ENCODE results near the gene MED6.

MED6 gene, protein sequence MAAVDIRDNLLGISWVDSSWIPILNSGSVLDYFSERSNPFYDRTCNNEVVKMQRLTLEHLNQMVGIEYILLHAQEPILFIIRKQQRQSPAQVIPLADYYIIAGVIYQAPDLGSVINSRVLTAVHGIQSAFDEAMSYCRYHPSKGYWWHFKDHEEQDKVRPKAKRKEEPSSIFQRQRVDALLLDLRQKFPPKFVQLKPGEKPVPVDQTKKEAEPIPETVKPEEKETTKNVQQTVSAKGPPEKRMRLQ

DNA sequence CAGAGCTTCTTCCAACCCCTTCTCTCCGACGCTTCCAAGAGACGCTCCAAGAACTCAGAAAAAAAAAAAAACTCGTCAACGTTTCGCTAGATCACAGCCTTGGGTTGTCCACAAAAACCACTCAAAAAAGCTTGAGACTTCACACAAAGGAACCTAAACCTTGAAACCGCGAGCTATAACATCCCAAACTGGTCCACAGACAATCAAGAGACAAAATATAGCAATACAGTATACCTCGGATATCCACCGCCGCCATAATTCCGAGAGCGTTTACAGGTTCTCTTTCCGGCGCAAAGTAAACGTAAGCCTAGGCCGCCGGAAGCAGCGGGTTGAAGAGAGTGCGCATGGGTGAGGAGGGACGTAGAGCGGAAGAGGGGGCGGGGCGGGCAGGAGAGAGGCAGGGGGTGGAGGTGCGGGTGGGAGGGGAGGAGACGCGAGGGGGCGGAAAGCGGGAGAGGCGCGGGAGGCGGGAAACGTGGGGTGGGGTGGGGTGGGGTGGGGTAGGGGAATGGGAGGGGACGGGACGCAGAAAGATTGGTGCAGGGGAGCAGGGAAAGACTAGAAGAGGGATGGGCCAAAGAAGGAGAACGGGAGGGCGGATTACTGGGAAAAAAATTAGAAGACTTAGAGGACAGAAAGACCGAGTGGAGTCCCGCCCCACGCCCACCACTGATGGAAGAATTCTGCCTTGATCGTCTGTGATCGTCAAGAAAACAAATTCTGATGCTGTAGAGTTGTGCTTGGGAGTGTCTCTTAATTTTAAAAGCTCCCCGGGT is at the start of gene MED6:
Gene MED6, minus strand, starts transcription at position 274 of the 776 bp plus-strand sequence. Its CDS starts 18 bp downstream, at position 256.
- DNase-seq (ENCODE audit: low spot score), result peak; percentile 90

DNA sequence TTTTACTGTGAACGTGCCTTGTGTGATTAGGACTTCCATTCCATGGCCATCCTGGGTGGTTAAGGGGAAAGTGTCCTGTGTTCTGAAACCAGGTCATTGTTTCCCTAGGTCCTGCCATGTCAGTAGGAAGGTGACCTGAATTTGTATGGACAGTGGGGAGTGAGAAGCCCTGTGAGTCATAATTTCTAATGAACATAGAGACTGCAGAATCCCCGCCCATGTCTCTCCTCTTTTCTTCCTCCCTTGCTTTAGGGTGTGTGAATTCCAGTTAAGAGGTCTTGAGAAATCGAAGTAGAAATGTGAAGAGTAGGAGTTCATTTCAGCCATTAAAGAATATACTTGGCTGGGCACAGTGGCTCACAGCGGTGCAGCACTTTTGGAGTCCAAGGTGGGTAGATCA is 49.3 kb upstream of the MED6 start:
- DNase-seq (ENCODE audit: low spot score), result no peak

DNA sequence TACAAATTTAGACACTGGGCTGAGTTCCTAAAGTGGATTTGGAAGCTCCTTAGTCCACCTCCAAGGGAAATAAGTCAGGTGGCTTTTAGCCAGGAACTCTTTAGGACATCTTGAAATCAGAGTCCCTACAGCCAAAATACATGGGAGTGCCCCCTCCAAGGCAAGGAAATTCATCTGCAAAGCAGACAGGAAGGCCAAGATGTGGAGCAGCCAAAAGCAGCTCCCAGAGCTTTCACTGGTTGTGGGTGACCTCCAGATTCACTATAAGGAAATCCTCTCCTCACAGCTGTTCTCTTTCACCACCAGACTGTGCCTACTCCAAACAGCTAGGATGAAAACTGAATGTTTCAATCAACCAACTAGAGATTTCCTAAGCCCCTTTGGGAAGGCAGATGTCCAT is 47.9 kb upstream of the MED6 start:
- no peak for DNase-seq (ENCODE audit: low spot score)

DNA sequence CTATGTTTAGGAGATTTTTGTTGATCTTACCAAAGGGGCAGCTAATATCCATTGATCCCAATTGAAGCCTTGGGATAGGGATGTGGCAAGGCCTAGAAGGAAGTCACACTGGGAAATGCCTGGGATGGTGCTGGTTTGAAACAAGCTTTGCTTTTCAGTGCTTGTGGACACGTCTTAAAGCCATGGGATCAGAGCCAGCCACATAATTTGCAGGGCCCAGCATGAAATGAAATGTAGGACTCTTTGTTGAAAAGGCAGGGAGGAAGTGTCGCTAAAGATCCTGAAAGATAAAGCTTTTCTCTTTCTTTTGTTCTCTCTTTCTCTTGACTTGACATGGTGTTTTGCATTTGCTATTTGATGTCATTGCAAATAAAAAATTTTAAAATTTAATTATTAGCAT is 46.2 kb upstream of the MED6 start:
- DNase-seq (ENCODE audit: low spot score), result no peak

DNA sequence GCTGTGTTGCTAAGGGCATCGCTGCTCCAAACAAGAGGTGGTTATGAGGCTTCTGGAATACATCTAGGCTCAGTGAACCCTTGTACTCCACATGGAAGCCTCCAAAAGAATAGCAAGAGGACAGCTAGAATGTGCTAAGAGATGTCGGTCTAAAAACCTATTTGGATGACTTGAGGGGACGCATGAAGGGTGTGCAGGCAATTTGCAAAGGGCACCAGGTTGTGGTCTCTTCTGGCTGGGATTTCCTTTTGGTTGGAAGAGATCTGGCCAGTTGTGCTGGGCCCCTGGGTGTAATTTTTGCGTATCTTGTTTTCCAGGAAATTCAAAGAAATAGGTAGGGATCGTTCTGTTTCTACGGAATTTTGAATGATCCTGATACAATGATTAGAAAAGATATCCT is 45.4 kb upstream of the MED6 start:
- DNase-seq (ENCODE audit: low spot score), result no peak

DNA sequence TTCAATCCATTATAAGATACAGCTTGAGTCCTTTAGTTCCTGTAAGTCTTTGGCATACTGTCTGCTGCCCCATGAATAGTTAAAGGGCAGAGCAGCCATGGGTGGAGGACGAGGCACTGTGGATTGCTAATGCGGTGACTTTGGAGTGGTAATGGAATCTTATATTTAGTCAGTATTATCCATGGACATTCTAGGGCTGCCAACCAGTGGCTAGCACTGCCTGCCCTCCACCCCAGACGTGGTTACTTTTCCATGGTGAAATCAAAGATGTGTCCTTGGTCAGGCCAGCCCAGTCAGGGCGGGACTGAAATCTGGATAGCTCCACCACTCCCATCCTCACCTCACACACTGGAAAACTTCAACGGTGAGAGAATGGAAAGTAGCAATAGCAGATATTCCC is 43.5 kb upstream of the MED6 start:
- no peak for DNase-seq (ENCODE audit: low spot score)

DNA sequence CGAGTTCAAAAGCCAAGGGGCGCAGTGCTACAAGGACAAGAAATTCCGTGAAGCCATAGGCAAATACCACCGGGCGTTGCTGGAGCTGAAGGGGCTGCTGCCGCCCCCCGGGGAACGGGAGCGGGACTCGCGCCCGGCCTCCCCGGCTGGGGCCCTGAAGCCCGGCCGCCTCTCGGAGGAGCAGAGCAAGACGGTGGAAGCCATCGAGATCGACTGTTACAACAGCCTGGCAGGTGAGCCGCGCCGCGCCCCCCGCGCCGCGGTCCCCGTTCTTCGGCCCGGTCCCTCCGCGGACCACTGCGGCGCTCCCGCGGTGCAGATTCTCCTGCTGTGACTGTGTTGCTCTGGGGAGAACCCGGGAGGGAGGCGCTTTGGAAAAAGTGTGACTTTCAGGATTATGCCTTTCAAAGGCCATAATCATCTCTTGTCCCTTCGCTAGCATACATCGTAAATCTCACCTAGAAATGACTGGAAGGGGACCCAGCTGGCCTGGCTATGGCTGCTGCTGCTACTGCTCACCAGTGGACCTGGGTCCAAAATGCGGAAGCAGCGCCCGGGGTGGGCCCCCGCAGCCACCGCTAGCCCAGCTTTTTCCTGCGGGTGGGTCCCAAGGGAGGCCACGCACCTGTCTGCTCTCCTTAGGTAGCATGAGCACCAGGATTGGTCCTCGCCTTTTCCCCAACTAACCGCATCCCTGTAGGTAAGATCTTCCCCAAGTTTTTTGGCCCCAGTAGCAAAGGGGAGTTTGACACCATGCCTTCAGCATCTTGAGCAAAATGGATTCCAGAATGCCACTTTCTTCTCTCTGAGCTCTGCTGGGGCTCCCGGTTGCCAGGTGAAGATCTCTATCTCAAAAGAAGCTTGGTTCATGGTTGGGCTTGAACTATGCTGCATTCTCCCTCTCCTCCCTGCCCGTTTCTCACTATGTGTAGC is 42.1 kb upstream of the MED6 start:
- no peak for DNase-seq (ENCODE audit: low spot score)

DNA sequence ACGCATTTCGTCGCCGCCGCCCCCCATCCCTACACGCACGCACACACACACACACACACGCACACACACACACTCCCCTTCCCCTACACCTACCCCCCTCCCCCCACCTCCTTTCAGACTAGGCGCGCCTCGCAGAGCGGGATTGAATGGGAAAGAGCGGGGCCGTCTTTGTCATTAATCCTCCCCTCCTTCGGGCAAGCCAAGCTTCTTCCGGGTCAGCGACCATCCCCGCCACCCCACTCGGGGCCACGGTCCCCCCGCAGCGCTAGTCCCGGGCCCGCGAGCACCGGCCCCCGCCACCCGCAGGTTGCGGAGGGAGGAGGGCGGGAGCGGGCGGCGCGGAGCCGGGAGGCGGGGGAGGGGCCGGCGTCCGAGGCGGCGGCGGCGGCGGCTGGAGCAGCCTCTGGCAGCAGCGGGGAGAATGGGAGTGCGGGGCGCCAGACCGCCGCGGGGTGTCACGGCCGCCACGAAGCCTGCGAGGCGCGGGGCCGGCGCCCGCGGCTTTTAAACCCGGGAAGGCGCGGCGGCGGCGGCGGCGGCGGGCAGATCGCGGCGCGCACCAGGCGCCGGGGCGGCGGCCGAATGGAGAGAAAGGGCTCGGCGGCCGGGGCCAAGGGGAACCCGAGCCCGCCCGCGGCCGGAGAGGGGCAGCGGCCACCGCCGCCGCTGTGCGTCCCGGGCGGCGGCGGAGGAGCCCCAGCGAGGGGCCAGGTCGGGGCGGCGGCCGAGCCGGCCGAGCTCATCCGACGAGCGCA is 41.3 kb upstream of the MED6 start, which contains the start of gene TTC9:
Gene TTC9, plus strand, starts transcription at position 369 of the 755 bp plus-strand sequence. Its CDS starts 214 bp downstream, at position 583.
- no peak for DNase-seq (ENCODE audit: low spot score)

DNA sequence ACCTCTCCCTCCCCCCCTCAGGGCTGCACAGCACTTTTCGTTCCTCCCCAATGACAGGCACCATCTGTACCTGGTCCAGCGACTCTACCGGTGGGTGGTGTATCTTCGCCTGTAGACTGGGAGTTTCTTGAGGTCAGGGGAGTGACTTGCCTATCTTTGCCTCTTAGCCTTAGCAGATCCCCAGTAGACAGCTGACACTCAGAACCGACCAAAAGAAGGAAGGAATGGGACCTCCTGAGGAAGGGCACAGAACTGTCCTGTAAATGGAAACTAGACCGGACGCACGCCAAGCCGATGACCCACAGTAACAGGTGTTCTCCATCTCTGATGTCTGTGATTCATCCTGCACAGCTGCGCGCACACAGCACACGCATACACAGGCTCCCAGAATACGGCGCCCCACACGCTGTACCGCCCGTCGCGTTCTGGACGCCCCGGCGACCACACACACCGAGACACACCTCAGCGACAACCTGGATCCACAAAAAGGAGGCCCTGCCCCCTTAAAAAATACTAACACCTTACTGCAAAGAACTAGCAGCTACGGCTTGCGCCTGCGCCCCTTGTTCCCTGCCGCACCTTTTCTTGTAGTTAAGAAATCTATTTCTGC is 40.6 kb upstream of the MED6 start:
- DNase-seq (ENCODE audit: low spot score), result peak; percentile 58

DNA sequence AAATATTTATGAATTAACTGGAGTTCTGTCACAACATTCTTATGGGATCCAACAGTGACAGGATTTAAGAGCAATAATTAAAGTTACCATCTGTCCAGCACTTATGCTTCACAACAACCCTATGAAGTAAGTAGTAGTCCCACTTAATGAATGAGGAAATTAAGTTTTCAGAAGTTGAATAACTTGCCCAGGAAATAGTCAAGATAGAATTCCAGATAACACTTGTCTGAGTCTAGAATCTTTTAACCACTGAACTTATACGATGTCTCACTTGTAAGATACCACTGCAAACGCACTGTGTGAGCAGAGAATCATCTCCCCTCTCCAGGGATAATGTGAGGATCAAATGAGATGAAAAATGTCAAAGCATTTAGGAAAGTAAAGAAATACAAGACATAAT is 38.0 kb upstream of the MED6 start:
- DNase-seq (ENCODE audit: low spot score), result no peak

DNA sequence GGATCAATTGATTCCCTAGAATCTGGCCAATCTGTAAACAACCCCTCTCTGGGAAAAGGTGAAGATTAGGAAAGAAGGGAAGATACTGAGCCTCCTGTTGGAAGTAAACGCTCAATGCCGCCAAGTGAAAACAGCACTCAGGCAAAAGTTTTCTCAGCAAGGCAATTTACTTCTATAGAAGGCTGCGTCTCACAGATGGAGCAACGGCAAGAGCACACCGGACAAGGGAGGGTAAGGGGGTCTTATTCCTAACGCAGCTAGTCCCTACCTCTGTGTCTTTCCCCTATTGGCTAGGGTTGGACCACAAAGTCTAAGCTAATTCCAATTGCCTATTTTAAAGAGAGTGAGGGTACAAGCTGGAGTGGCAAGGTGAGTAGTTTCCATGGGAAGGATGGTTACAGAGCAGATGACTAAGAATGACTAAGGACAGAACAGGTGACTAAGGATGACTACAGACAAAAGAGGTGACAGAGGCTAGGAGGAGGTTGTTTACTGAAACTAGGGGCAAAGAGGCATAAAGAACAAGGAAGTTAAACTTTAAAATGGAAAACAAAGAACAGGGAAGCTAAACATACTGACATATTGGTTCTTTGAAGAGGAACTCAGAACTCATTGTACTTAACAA is 35.6 kb upstream of the MED6 start:
- DNase-seq (ENCODE audit: low spot score), result no peak

DNA sequence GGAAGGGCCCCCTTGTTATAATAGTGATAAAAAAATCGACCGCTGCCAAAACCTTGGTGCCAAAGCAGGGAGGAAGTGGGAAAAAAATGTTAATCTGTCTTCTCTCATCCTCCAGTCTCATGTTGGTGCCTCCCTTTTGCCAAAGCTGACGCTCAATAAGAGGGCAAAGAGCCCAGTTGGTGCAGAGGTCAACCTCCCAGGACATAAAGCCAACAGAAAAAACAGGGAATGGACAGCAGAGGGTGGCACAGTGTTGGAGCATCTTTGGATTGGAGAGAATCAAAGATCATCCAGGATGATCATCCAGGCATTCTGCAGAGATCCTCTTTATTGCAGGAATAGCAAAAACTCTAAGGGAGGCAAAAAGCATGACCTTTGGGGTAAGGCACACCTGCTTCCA is 31.5 kb upstream of the MED6 start:
- DNase-seq (ENCODE audit: low spot score), result no peak

DNA sequence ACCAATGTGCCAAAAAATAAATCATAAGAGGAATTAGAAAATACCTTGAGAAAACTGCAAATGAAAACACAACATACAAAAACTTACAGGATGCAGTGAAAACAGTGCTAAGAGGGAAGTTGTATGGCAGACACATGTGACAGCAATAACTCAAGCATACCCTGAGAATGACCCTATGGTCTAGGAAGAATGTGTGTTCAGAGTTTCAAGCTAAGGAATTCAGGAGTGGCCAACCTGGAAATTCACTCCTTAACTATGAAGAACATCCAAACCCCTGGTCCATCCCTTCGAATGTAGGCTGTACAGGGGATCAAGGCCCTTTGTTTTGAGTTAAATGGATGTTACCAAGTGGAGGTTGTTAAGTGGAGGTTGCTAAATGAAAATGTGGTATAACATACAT is 24.5 kb upstream of the MED6 start:
- no peak for DNase-seq (ENCODE audit: low spot score)

DNA sequence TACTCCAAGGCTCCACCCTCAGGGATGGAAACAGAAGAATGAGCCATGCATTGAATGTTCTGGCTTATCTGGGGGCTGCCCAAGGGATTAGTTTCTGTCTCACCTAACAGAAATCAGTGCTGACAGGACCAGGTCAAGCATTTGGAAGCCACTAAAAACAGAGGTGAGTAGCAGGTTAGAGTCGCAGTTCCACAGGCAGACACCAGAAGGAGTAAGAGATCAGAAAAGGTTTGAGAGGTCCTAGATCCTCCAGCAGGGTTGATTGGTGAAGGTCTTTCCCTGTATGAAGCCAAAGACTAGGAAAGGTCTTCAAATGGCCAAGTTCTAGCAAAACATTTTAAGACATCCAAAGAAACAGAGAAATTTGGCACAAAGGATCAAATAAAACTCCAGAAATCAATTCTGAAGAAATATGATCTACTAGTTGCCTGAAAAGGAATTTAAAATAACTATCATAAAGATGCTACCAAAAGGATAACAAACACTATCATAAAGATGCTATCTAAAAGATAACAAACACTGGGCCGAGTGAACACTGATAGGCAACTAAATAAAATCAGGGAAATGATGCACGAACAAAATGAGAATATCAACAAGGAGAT is 21.8 kb upstream of the MED6 start:
- peak; percentile 62 for DNase-seq (ENCODE audit: low spot score)

DNA sequence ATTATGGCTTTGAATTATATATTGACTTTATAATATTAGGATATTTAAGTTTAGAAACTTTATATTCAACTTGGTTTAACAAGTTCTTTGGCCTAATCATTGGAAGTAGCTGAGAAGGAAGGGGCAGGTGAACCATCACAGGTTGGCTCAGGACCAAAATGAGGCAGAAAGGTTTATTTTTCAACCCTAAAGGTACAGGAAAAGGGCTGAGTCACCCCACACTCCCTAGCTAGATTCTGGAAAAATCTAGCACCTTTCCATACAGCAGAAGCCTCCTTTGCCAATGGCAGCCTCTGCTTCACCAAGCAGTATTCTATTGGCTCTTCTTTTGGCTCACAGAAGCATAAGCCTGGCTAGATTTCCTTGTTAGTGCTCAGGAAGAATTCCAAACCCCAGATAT is 19.3 kb upstream of the MED6 start:
- DNase-seq (ENCODE audit: low spot score), result no peak

DNA sequence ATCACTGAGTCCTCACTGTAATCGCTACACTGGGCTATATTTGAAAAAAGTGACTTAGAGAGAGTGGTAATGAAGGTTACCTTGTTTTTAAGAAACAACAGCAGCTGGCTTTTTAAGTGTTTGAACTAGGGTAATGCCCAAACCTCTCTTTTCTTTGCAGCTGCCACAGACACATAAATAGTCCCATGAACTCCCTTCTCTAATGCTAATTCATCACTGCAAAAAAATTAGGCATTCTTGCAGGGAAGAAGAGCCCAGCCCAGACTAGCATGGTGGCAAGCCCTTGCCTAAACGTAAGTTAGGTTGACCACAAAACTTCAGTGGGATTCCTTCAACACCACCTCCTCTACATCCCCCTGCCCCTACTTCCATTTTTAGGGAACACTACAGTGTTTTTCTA is 17.9 kb upstream of the MED6 start:
- no peak for DNase-seq (ENCODE audit: low spot score)

DNA sequence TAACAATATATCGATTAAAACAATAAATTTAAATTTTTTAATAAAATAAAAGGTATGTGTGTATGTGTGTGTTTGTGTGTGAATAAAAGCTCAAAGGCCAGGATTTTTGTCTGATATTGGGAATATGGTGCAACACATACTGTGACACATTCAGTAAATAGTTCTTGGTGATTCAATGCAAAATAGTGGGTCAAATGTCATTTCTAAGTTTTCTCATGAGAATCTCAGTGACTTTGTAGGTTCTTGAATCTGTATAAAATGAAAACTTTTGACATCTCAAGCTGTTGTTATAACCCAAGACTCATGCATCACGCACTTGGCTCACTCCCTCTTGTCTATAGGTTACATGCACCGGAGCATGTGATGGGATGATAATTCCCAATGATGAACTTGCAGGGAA is 16.2 kb upstream of the MED6 start:
- DNase-seq (ENCODE audit: low spot score), result no peak

DNA sequence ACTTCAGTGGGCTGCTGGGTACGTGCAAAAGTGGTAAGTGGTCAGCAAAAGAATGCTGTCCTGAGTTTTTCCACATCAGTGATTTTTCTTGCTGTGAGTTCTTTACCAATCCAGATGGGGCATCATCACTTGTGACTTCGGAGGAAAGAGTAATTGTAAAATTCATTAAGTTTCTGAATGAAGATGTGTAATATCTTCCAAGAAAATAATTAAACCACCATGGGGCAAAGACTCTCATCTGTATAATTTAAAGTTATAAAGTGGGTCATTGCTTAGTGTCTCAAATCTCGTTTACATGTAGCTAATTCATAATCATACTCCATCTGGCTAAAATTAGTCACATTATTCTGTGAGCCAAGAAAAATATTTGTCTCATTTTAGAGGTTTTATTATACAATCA is 10.8 kb upstream of the MED6 start:
- DNase-seq (ENCODE audit: low spot score), result no peak

DNA sequence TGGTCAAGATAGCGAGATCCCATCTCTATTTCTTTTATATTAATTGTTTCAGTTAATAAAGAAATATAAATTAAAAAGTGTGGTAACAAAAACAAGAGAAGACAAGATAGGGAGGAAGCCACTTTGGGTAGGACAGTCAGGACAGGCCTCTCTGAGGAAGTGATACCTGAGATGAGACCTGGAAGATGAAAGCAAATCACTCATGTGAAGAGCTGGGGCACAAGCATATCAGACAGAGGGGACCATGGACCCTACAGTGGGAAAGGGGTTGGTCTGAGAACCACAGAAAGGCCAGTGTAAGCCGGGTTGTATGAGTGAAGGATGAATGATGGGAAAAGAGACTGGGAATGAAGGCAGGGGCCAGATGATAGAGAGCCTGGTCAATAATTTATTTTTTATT is 1.8 kb upstream of the MED6 start:
- DNase-seq (ENCODE audit: low spot score), result no peak

DNA sequence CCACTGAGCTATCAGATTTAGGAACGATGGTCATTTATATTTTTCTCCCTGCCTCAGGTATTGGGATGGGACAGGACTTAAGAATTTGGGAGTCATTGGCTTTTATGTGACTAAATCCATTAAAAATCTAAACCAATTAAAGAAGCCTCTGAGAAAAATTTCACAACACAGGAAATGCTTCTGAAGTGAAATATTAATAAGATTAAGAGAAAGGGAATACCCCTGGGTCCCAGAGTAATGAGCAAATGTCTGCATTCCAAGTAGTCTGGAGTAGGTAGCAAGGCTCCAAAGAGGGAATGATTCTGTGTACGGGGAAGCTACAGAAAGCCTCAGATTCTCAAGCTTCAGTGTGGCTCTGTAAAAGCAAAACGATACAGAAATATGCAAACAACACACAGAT is 707 bp upstream of the MED6 start:
- DNase-seq (ENCODE audit: low spot score), result no peak

DNA sequence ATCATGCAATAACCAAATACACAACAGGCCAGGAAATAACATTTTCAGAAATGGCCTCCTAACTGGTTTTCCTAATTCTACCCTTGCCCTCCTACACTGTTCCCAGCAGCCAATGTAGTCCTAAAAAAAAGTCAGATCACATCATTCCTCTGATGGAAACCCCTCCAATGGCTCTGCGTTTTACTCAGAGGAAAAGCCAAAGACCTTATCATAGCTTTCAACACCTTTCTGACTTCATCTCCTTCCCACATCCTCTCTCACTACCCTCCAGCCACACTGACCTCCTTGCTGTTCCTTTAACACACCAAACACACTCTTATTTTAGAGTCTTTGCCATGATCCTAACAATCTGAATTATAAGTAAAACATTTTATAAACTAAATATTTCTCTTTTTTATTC is 1.1 kb downstream of the MED6 start:
- no peak for DNase-seq (ENCODE audit: low spot score)
